Measurements from ENCODE around the gene ARSG.

- TF ChIP-seq CTCF (IDR thresholded peaks at IDR 0.05): no peak
- TF ChIP-seq EP300 (IDR thresholded peaks at IDR 0.05): no peak
Measured at GRCh38 chr17:68422821-68423220, 131.5 kb downstream of the ARSG start.
